Activated naive CD4-positive, alpha-beta T cell treated with anti-CD3 and anti-CD28 coated beads, Interleukin-2, amount 50 U/mL, for 24 hours (primary cell): ENCODE measurements around the gene NDRG2.

Source experiments
- H3K27ac Mint-ChIP-seq: one replicate; pipeline ENCODE4 v1.8.0; 2021; ENCODE audit warnings: mild to moderate bottlenecking, mixed read lengths
- H3K27me3 Mint-ChIP-seq: one replicate; pipeline ENCODE4 v1.8.0; 2021; ENCODE audit warnings: mixed read lengths
- H3K36me3 Mint-ChIP-seq: one replicate; pipeline ENCODE4 v1.8.0; 2021; ENCODE audit warnings: mixed read lengths
- H3K4me1 Mint-ChIP-seq: one replicate; pipeline ENCODE4 v1.8.0; 2021; ENCODE audit warnings: mixed read lengths
- H3K4me3 Mint-ChIP-seq: one replicate; pipeline ENCODE4 v1.8.0; 2021; ENCODE audit warnings: mild to moderate bottlenecking, mixed read lengths
- H3K9me3 Mint-ChIP-seq: one replicate; pipeline ENCODE4 v1.8.0; 2021; ENCODE audit warnings: mixed read lengths

NDRG2 gene

DNA sequence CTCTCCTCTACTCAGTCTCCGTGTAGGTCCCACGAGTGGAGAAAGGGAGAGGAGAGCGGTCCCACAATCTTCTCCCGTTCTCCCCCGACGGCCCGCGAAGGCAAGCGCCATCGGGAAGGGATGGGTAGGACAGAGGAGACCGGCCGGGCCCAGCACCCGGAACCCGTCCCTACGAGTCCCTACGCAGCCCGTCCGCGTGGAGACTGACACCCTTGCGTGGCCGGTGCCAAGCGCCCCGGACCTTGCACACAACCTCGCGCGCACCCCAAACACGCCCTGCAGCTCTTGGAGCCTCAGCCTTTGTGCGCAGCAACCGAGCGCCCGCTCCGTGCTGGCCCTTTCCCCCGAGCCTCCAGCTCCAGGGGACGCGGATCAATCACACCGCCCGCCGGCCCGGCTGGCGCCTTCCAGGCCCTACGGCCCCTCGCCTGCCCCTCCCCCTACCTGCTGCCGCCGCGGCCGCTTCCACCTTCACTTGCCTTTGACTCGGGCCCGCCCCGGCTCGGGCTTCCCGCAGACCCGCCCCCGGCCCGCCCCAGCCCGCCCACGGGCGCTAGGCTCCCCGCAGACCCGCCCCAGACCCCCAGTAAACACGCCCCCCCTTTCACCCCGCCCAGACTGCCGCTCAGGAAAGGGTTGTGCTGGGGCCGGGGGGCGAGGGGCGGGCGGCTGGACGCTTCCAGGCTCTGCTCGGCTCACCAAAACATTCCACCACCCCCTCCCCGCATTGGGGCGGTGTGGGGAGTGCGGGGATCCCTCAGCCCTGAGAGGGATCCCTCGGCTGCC lies at the start of gene NDRG2:
NDRG2 (minus strand) TSS at position 477 of the 786 bp plus-strand sequence. CDS start 1,746 bp downstream, outside the sequence.
- Mint-ChIP-seq H3K27ac (no peak within 1 kb of the TSS), H3K9me3 (no peaks in the 10 kb centered on the region), H3K4me3 (peak within 1 kb of the TSS; percentile 86), H3K36me3 (no peaks in the 10 kb centered on the region), H3K27me3 (no peaks in the 10 kb centered on the region), H3K4me1 (peaks cover 16% of the 10 kb centered on the region)

DNA sequence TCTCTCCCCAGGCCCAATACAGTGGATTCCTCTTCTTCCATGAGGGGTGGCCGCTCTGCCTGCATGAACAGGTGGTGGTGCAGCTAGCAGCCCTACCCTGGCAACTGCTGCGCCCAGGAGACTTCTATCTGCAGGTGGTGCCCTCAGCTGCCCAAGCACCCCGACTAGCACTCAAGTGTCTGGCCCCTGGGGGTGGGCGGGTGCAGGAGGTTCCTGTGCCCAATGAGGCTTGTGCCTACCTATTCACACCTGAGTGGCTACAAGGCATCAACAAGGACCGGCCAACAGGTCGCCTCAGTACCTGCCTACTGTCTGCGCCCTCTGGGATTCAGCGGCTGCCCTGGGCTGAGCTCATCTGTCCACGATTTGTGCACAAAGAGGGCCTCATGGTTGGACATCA lies 49.1 kb upstream of the NDRG2 start:
- no peak overlapping the region for H3K27ac Mint-ChIP-seq
- no peak overlapping the region for H3K4me3 Mint-ChIP-seq
- H3K27me3 Mint-ChIP-seq = peaks cover 21% of the 10 kb centered on the region
- H3K9me3 Mint-ChIP-seq = no peaks in the 10 kb centered on the region
- peaks cover 20% of the 10 kb centered on the region for H3K4me1 Mint-ChIP-seq
- no peaks in the 10 kb centered on the region for H3K36me3 Mint-ChIP-seq

- Mint-ChIP-seq H3K27me3 (peaks cover 28% of the 10 kb centered on the region), H3K4me1 (peaks cover 27% of the 10 kb centered on the region), H3K9me3 (no peaks in the 10 kb centered on the region), H3K4me3 (no peak overlapping the region), H3K36me3 (no peaks in the 10 kb centered on the region), H3K27ac (no peak overlapping the region)
These were observed 48.0 kb upstream of the NDRG2 start for GRCh38 chr14:21072781-21073339.

GRCh38 chr14:21072031-21072473 lies 47.2 kb upstream of the NDRG2 start:
- H3K36me3 Mint-ChIP-seq = no peaks in the 10 kb centered on the region
- H3K4me1 Mint-ChIP-seq = peaks cover 27% of the 10 kb centered on the region
- H3K27me3 Mint-ChIP-seq = peaks cover 33% of the 10 kb centered on the region
- H3K9me3 Mint-ChIP-seq = no peaks in the 10 kb centered on the region
- peak overlapping the region; percentile 55 for H3K4me3 Mint-ChIP-seq
- H3K27ac Mint-ChIP-seq = no peak overlapping the region

GRCh38 chr14:21071225-21072030 lies 46.6 kb upstream of the NDRG2 start:
- Mint-ChIP-seq H3K4me1 (peaks cover 27% of the 10 kb centered on the region), H3K27me3 (peaks cover 37% of the 10 kb centered on the region), H3K27ac (no peak overlapping the region), H3K4me3 (peak overlapping the region; percentile 85), H3K9me3 (no peaks in the 10 kb centered on the region), H3K36me3 (no peaks in the 10 kb centered on the region)

DNA sequence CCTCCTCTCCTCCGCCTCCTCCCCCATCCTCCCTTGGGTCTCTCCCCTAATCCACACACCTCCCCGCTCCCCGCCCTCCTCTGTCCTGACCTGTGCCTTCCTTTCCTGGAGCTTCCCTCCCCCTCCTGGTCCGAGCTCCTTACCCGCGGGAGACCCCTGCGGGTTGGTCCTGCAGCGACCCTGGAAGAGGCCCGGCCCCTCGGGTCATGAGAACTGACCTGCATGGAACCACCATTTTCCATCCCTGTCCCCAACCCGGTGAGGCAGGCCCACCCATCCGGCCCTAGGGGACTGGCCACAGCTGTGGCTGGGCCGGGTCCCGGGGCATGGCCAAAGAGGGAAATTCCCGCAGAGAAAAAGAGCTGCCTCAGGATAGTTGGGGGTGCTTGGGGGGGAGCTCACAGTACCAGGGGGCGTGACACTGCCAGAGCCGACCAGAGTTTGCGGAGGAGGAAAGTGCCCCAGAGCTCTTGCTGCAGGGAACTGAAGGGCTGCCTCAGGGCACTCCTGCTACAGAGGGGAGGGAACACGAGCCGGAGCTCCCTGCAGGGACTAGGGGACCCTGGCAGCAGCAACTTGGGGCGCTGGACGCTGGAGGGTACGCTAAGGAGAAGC lies 45.9 kb upstream of the NDRG2 start:
- no peaks in the 10 kb centered on the region for H3K9me3 Mint-ChIP-seq
- no peaks in the 10 kb centered on the region for H3K36me3 Mint-ChIP-seq
- peak overlapping the region; percentile 41 for H3K27ac Mint-ChIP-seq
- peak overlapping the region; percentile 85 for H3K4me3 Mint-ChIP-seq
- peaks cover 27% of the 10 kb centered on the region for H3K4me1 Mint-ChIP-seq
- H3K27me3 Mint-ChIP-seq = peaks cover 39% of the 10 kb centered on the region

DNA sequence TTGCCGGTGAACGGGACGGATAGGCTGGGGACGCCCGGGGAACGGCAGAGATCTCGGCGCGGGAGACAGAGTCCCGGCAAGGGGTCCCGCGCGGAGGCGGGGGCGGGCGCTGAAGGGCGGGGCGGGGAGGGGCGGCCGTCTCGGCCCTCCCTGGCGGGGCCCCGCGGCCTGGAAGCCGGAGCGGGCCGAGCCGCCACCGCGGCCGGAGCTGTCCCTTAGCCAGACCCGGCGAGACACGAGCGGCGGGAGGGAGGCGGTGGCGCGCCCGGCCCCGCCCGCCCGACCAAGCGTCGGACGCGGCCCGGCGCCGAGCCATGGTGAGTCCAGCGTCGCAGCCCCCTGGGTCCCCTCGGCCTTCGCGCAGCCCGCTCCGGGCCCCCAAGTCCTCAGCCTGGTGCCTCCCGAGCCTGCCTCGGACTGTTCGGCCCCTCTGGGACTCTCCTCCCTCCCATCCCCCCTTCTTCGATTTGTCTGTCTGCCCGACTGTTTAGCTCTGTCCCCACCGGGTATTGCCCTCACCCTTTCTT lies 45.3 kb upstream of the NDRG2 start, which contains the start of gene ARHGEF40:
ARHGEF40 (plus strand) TSS at position 222 of the 527 bp plus-strand sequence; CDS start at position 315, 93 bp downstream.
- Mint-ChIP-seq H3K4me3 (peak within 1 kb of the TSS; percentile 85), H3K27ac (peak within 1 kb of the TSS; percentile 41), H3K9me3 (no peaks in the 10 kb centered on the region), H3K4me1 (peaks cover 27% of the 10 kb centered on the region), H3K36me3 (no peaks in the 10 kb centered on the region), H3K27me3 (peaks cover 44% of the 10 kb centered on the region)

- peaks cover 27% of the 10 kb centered on the region for H3K4me1 Mint-ChIP-seq
- peak overlapping the region; percentile 80 for H3K4me3 Mint-ChIP-seq
- H3K27me3 Mint-ChIP-seq = peaks cover 46% of the 10 kb centered on the region
- H3K9me3 Mint-ChIP-seq = no peaks in the 10 kb centered on the region
- H3K36me3 Mint-ChIP-seq = no peaks in the 10 kb centered on the region
- no peak overlapping the region for H3K27ac Mint-ChIP-seq
These were observed 44.7 kb upstream of the NDRG2 start for GRCh38 chr14:21069388-21070082.

GRCh38 chr14:21068521-21069387 lies 43.9 kb upstream of the NDRG2 start:
- Mint-ChIP-seq H3K4me3 (peak overlapping the region; percentile 80), H3K27me3 (peaks cover 46% of the 10 kb centered on the region), H3K27ac (no peak overlapping the region), H3K36me3 (no peaks in the 10 kb centered on the region), H3K9me3 (no peaks in the 10 kb centered on the region), H3K4me1 (peaks cover 27% of the 10 kb centered on the region)

DNA sequence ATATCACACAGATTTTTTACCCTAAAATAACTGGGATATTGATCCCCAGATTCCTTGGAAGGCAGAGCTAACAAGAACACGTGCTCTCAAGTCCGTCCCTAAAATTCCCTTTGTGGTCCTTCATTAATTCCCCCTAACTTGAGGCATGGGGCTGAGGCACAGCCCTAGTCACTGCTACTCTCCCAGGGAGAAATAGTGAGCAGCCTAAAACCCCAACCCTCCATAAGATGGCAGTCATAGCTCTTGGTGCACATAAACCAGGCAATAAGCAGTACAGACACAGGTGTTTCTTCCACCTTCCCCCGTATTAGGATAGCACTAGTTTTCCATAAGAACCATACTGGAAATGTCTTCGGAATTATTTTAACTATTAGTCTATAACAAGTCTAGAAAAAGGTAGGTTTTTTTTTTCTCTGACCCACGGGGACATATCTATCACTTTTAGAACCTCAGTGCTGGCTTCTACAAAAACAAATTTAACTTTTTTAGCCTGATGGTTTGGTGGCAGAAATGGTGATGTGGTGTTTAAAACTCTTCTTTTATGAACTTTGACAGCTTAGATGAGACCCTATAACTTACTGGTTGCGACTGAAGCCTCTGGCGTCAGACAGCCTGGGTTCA lies 42.1 kb upstream of the NDRG2 start:
- Mint-ChIP-seq H3K4me3 (no peak overlapping the region), H3K36me3 (no peaks in the 10 kb centered on the region), H3K27ac (no peak overlapping the region), H3K9me3 (no peaks in the 10 kb centered on the region), H3K27me3 (peaks cover 44% of the 10 kb centered on the region), H3K4me1 (peaks cover 26% of the 10 kb centered on the region)

GRCh38 chr14:21063479-21063878 lies 38.6 kb upstream of the NDRG2 start:
- Mint-ChIP-seq H3K4me3 (no peak overlapping the region), H3K27me3 (peaks cover 27% of the 10 kb centered on the region), H3K4me1 (peaks cover 2% of the 10 kb centered on the region)

GRCh38 chr14:21061347-21061668 lies 36.4 kb upstream of the NDRG2 start:
- H3K36me3 Mint-ChIP-seq = no peaks in the 10 kb centered on the region

More at GRCh38 chr14:21063479-21063878, 38.6 kb upstream of the NDRG2 start:
- Mint-ChIP-seq H3K36me3 (no peaks in the 10 kb centered on the region), H3K9me3 (no peaks in the 10 kb centered on the region), H3K27ac (no peak overlapping the region)

DNA sequence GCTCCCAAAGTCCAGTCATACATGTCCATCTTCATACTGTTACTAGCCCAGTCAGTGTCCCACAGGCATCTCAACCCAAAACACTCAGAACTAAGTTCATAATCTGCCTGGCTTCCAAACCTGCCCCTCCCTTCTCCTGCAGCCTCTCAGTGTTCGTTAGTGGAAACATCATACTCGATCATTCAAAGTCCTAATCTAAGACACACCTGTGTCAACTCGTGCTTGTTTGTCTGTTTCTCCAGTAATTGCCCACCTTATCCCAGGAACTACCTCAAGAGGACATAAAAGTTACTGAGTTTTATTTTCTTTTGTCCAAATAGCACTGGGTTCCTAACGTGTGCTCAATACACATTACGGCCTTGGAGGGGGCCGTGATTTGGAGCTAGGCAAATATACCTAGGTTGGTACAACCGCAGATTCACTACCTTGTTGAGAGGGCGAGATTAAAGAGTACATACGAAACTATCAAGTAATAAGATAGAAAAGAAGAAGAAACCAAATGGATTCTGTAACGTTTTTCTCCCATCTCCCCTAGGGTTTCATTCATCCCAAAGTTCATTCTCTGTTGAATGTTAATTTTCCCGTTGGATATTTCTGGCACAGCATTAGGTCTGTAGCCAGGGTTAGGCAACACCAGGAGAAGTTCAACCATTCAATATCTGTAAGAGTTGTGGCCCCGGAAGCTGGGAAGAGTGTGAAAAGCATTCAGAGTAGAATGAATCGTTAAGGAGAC lies 35.9 kb upstream of the NDRG2 start:
- H3K27me3 Mint-ChIP-seq = peaks cover 13% of the 10 kb centered on the region
- H3K27ac Mint-ChIP-seq = no peak overlapping the region
- no peak overlapping the region for H3K4me3 Mint-ChIP-seq
- no peaks in the 10 kb centered on the region for H3K36me3 Mint-ChIP-seq
- no peaks in the 10 kb centered on the region for H3K9me3 Mint-ChIP-seq
- H3K4me1 Mint-ChIP-seq = no peaks in the 10 kb centered on the region

More at GRCh38 chr14:21061347-21061668, 36.4 kb upstream of the NDRG2 start:
- no peak overlapping the region for H3K27ac Mint-ChIP-seq
- H3K9me3 Mint-ChIP-seq = no peaks in the 10 kb centered on the region
- H3K27me3 Mint-ChIP-seq = peaks cover 16% of the 10 kb centered on the region
- no peak overlapping the region for H3K4me3 Mint-ChIP-seq
- H3K4me1 Mint-ChIP-seq = no peaks in the 10 kb centered on the region
